H1 (cell line): ENCODE results near the gene KAT2A. TPM values are rescaled to one million over a fixed set of nuclear protein-coding genes. Genes with fewer than 3 reads are reported as not detected.

Experiments used
- BACH1 ChIP-seq: IDR thresholded peaks from 2 replicates; pipeline ENCODE4 v1.6.1; 2012; ENCODE audit warnings: low read length, improper control_type of control experiment
- CBX8 ChIP-seq: fragments of 300-800, 300-1000 bp; sonication (generic); IDR thresholded peaks from 2 replicates; pipeline ENCODE4 v1.7.1; 2016; ENCODE audit warnings: low read depth, low read length, borderline replicate concordance
- EP300 ChIP-seq, 2 experiments: IDR thresholded peaks; 1 replicate in 1 of 2; 2 replicates in 1 of 2; pipeline ENCODE4 v1.6.1; 2011 to 2012; ENCODE audit warnings: low read depth in 2 of 2, low read length in 2 of 2, mild to moderate bottlenecking in 2 of 2, borderline replicate concordance in 1 of 2, inconsistent platforms in 1 of 2, moderate library complexity in 1 of 2
- NRF1 ChIP-seq: IDR thresholded peaks from 2 replicates; pipeline ENCODE4 v1.6.1; 2011; ENCODE audit warnings: mild to moderate bottlenecking, low read depth, low read length, improper control_type of control experiment
- polyA plus RNA-seq, 7 experiments: library from polyadenylated mRNA; depleted of rRNA in 3 of 7; stranded (reverse) in 5 of 7; unstranded in 2 of 7; fragments of >200 nt in 5 of 7; fragments of 200-250 nt in 2 of 7; gene quantifications; 1 replicate in 5 of 7; 2 replicates in 1 of 7; 4 replicates in 1 of 7; pipeline versions ENCODE4 v1.2.1 to v1.2.3, GENCODE V29; 2011 to 2013; ENCODE audit warnings: missing spikeins in 2 of 7, mixed read lengths in 2 of 7
- total RNA-seq: library from RNA; stranded (reverse); fragmentation: NEBNext Ultra II Directional; extraction: Animal tissue kit (Norgen Biotek cat#: 25700); gene quantifications from 2 replicates; pipeline ENCODE4 v1.2.1, GENCODE V29; 2021

KAT2A gene
- total and polyA plus RNA-seq, 2 of the 8 experiments (the other 6 are each of a cell fraction or from before 2014, with no cell fraction given), result 34.2 to 40.1 TPM

DNA sequence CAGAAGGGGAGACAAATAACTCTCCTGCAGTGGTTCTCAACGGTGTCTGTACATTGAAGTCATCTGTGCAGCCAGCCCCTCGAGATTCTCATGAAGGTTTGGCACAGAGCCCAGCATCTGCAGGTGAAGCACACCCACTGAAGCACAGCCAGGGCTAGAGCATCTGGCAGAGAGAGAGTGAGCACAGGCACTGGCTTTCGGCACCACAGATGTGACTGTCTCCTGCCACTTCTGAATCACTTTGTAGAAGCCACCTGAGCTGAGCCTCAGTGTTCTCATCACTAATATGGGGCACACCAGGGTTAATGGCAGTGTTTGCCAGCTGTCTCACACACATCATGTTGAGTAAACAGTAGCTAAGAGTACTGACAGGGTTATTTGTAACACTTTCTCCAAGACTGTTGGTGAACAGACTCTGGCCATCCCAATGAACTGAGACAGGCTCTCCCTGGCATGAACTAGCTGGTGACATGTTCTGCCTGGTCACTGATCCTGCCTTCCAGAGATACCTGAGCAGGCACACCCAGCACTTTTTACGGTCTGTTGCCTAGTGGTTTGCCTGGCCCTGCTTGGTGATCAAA, 12.4 kb upstream of the KAT2A start (continued):
- TF ChIP-seq EP300 (IDR thresholded peaks at IDR 0.05; ENCODE audit: borderline replicate concordance in 1 of 2, low read depth in 2 of 2, low read length in 2 of 2) (no peak), CBX8 (no peak), BACH1 (no peak), NRF1 (no peak)
